ENCODE results near the gene DPP9. TPM values are rescaled to one million over a fixed set of nuclear protein-coding genes. Genes with fewer than 3 reads are reported as not detected.

Gene DPP9
- polyA plus RNA-seq, 1 of the 3 experiments (the other 2 are of a cell fraction) = 17.1 TPM

GRCh38 chr19:4638828-4639530 is 84.7 kb downstream of the DPP9 start, which contains the start of gene TNFAIP8L1 (continued):
- TF ChIP-seq CTCF (IDR thresholded peaks at IDR 0.05) (no peak), POLR2AphosphoS5 (IDR thresholded peaks at IDR 0.05; ENCODE audit: low read depth, low read length) (no peak), RXRA (IDR thresholded peaks at IDR 0.05; ENCODE audit: borderline replicate concordance, low read depth) (no peak), IRF3 (IDR thresholded peaks at IDR 0.05; ENCODE audit: low read depth, low read length) (peak; percentile 55; the same call in 1 of the 2 replicates), EZH2phosphoT487 (IDR thresholded peaks at IDR 0.05; ENCODE audit: borderline replicate concordance, low read depth) (no peak), PBX3 (IDR thresholded peaks at IDR 0.05) (no peak), JUND (IDR thresholded peaks at IDR 0.05) (no peak)

- Histone ChIP-seq H3K4me2 (0 out of 2 replicates have a peak overlapping the region, but pooled peaks have one; percentile 76), H3F3A (replicated peaks; ENCODE audit: insufficient read depth) (peaks cover 28% of the 10 kb centered on the region), H4K20me1 (ENCODE audit: insufficient read depth) (no peaks in the 10 kb centered on the region), H3K9me2 (no peaks in the 10 kb centered on the region), H3K27me3 (ENCODE audit: insufficient read depth) (no peaks in the 10 kb centered on the region), H3K36me3 (replicated peaks in 1 of 2; ENCODE audit: control insufficient read depth in 1 of 2, insufficient read depth in 2 of 2, low read length in 1 of 2) (no peaks in the 10 kb centered on the region), H3K79me2 (ENCODE audit: insufficient read depth) (peaks cover 23% of the 10 kb centered on the region), H3K9me3 (no peaks in the 10 kb centered on the region), H3K4me1 (ENCODE audit: control insufficient read depth in 1 of 2, insufficient read depth in 2 of 2, low read depth in 1 of 2, low read length in 1 of 2) (peaks cover 3 to 20% of the 10 kb centered on the region in 2 experiments; a peak in 1 of 4 replicates), H2AFZ (ENCODE audit: low read depth) (peak overlapping the region; percentile 95), H3K27ac (ENCODE audit: low read depth in 2 of 2, low read length in 1 of 2) (no peak overlapping the region), H3K9ac (0 out of 2 replicates have a peak overlapping the region, but pooled peaks have one; percentile 63), H3K4me3 (ENCODE audit: low read depth in 2 of 2, low read length in 1 of 2) (no peak overlapping the region)
- 98% methylated on average over 7 of the region's 11 CpGs for WGBS (ENCODE audit: low lambda C conversion rate)
- ChIA-PET POLR2A (no interaction called here), CTCF (interaction anchor here (1.0 to 3.4 kb wide), 7 partner anchors 32 to 115 kb away, joined by 3 to 200 read pairs (median 22); partner anchors contain the start of gene SEMA6B)
- DNase-seq = no peak
- TF ChIP-seq IRF3 (IDR thresholded peaks at IDR 0.05; ENCODE audit: low read depth, low read length) (no peak), FOXJ3 (CRISPR knock-in tag; IDR thresholded peaks at IDR 0.05) (no peak), GATA2 (CRISPR knock-in tag; IDR thresholded peaks at IDR 0.05) (no peak), MAX (IDR thresholded peaks at IDR 0.05; ENCODE audit: low read depth) (no peak), TAF1 (IDR thresholded peaks at IDR 0.05; ENCODE audit: borderline replicate concordance, low read depth, low read length) (no peak), MXI1 (IDR thresholded peaks at IDR 0.05; ENCODE audit: low read depth, low read length) (no peak), EZH2phosphoT487 (IDR thresholded peaks at IDR 0.05; ENCODE audit: borderline replicate concordance, low read depth) (no peak), YY1 (IDR thresholded peaks at IDR 0.05; ENCODE audit: low read depth) (no peak), CHD2 (IDR thresholded peaks at IDR 0.05; ENCODE audit: low read length, partially characterized antibody) (no peak), SMC3 (IDR thresholded peaks at IDR 0.05; ENCODE audit: low read depth, low read length) (no peak), GABPA (IDR thresholded peaks at IDR 0.05; ENCODE audit: low read depth) (no peak), RXRA (IDR thresholded peaks at IDR 0.05; ENCODE audit: borderline replicate concordance, low read depth) (no peak), USF1 (IDR thresholded peaks at IDR 0.05; ENCODE audit: borderline replicate concordance, low read depth) (no peak), ZBTB33 (IDR thresholded peaks at IDR 0.05; ENCODE audit: borderline replicate concordance, low read depth) (no peak), RAD21 (IDR thresholded peaks at IDR 0.05; ENCODE audit: low read length) (no peak), JUND (IDR thresholded peaks at IDR 0.05) (no peak), MEF2A (IDR thresholded peaks at IDR 0.05; ENCODE audit: borderline replicate concordance, low read depth) (no peak)
Observed at GRCh38 chr19:4638317-4638716, 85.3 kb downstream of the DPP9 start.
